ENCODE measurements around the gene ARHGAP5.

ARHGAP5 gene

GRCh38 chr14:32078023-32078857, 1.1 kb downstream of the ARHGAP5 start:
- peak; percentile 11 for DNase-seq

- peak; percentile 15 to 31 for DNase-seq
Measured at GRCh38 chr14:32078858-32079216, 1.7 kb downstream of the ARHGAP5 start.

GRCh38 chr14:32079264-32079663, 2.2 kb downstream of the ARHGAP5 start:
- DNase-seq, result no peak

GRCh38 chr14:32080001-32080510, 3.0 kb downstream of the ARHGAP5 start:
- no peak for DNase-seq

GRCh38 chr14:32081901-32082300, 4.8 kb downstream of the ARHGAP5 start:
- DNase-seq, result no peak

GRCh38 chr14:32083315-32083624, 6.2 kb downstream of the ARHGAP5 start:
- no peak for DNase-seq

- DNase-seq, result no peak
Measured at GRCh38 chr14:32083789-32084188, 6.7 kb downstream of the ARHGAP5 start.

GRCh38 chr14:32085182-32085844, 8.2 kb downstream of the ARHGAP5 start:
- DNase-seq, result no peak

- DNase-seq, result no peak
Measured at GRCh38 chr14:32085845-32086383, 8.8 kb downstream of the ARHGAP5 start.

- no peak for DNase-seq
Measured at GRCh38 chr14:32087173-32087861, 10.2 kb downstream of the ARHGAP5 start.

- DNase-seq, result no peak
Measured at GRCh38 chr14:32087907-32088306, 10.8 kb downstream of the ARHGAP5 start.

GRCh38 chr14:32090686-32091085, 13.6 kb downstream of the ARHGAP5 start:
- DNase-seq, result no peak

- no peak for DNase-seq
Measured at GRCh38 chr14:32099473-32099872, 22.4 kb downstream of the ARHGAP5 start.

- no peak for DNase-seq
Measured at GRCh38 chr14:32100175-32100574, 23.1 kb downstream of the ARHGAP5 start.

- DNase-seq, result no peak
Measured at GRCh38 chr14:32102152-32102787, 25.2 kb downstream of the ARHGAP5 start.

- no peak for DNase-seq
Measured at GRCh38 chr14:32102968-32103367, 25.9 kb downstream of the ARHGAP5 start.

- DNase-seq, result no peak
Measured at GRCh38 chr14:32104308-32104707, 27.2 kb downstream of the ARHGAP5 start.

- DNase-seq, result no peak
Measured at GRCh38 chr14:32104803-32105202, 27.7 kb downstream of the ARHGAP5 start.

GRCh38 chr14:32109676-32110547, 32.8 kb downstream of the ARHGAP5 start:
- no peak for DNase-seq

GRCh38 chr14:32110548-32110896, 33.4 kb downstream of the ARHGAP5 start:
- DNase-seq, result no peak

- DNase-seq, result no peak
Measured at GRCh38 chr14:32121536-32121935, 44.4 kb downstream of the ARHGAP5 start.

GRCh38 chr14:32121948-32122347, 44.8 kb downstream of the ARHGAP5 start:
- DNase-seq, result no peak

Data from activated CD4-positive, alpha-beta T cell treated with anti-CD3 and anti-CD28 coated beads for 4 hours (primary cell).